NCI-H1092 (cell line): ENCODE data around the gene DHCR24.

ENCODE experiments used
- DNase-seq: peaks from one replicate; lab custom pipeline; 2025; lab: John Stamatoyannopoulos, UW

Gene DHCR24

DNA sequence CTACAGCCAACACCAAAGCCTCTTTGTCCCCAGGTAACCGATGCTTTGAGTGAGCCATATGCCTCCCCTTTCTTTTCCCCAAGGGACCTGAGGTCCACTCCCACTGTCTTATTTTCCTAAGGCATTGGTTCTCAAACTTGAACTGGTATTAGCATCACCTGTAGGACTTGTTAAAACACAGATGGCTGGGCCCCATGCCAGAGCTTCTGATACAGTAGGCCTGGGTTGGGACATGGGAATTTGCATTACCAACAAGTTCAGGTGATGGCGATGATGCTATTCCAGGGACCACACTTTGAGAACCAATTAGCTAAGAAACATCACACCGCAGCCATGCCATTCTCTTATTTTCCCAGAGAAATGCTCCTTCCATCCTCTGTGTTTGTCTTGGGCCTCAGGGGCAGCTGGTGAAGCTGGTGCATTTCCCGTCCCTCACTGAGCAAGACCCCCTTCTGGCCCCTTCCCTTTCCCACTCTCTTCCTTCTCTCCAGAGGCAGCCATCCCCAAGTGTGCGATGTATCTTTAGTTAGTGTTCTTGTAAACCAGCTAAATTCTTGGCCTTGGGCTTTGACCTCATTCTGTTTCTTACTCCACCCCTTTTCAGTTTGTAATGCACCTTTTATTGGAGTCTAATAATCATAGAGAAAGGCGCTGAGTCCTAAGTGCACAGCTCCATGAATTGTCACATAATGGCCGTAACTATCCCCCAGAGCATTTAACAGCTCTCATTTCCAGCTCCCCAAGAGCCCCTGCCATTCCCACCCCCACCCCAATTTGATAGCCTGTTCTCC, 71.7 kb downstream of the DHCR24 start:
- no peak for DNase-seq

DNA sequence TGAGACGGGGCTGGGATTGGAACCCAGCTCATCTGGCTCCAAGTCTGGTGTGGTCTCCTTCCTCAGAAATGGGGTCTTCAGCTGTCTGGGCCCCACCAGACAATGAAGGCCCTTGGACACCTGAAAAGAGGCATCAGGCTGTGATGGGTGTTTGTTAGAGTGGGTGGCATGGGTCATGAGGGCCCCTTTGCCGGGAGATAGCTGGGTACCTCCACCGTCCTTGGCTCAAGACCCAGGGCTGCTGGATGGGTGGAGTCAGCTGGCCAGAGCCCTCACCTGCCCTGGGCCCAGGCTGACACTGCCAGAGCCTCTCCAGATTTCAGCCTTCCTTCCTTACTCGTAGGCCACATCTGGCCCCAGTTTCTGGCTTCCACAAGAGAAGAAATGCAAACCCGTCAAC, 72.4 kb downstream of the DHCR24 start:
- DNase-seq: no peak

DNA sequence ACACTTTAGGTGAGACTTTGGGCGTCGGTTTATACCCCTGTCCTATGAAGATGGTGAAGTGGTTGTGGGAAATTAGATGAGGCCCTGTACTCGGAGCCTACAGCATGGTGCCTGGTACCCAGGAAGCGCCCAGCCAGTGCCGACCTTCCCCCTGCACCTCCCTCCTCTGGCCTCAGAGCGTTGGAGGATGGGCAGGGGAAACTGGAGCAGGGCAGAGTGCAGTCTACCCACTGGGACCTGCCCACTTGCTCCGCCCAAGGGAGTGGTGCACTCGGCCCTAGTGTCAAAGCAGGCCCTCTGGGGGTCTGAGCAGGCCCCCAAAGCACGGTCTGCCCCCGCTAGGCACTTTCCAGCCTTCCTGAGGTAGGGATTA, 72.9 kb downstream of the DHCR24 start:
- no peak for DNase-seq

DNA sequence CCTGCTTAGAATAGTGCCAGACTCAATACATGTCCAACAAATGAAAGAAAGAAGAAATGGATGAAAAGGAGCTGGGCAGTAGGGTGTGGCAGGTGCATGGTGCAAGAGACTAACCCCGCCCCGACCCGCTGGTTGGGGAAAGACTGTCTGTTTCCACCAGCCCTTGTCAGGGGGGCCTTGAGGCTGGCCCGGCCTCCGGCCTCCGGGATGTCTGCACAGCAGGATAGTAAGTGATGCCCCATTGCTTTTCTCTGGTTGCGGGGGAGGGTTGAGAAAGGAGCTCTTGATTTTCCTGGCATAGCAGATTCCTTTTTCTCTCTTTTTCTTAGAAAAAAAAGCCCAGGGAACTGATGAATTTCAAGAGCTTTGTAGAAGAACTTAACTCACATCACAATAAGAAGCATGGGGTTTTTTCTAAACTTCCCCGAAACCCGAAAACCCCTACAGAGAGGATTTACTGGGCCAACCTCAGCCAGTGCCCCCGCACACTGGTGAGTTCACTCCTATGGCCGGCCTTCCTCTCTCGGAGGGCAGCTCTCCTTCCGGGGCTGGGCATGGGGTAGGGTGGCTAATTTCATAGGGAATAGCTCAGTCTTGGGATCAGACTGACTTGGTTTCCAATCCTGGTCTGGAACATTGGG, 73.4 kb downstream of the DHCR24 start:
- no peak for DNase-seq

DNA sequence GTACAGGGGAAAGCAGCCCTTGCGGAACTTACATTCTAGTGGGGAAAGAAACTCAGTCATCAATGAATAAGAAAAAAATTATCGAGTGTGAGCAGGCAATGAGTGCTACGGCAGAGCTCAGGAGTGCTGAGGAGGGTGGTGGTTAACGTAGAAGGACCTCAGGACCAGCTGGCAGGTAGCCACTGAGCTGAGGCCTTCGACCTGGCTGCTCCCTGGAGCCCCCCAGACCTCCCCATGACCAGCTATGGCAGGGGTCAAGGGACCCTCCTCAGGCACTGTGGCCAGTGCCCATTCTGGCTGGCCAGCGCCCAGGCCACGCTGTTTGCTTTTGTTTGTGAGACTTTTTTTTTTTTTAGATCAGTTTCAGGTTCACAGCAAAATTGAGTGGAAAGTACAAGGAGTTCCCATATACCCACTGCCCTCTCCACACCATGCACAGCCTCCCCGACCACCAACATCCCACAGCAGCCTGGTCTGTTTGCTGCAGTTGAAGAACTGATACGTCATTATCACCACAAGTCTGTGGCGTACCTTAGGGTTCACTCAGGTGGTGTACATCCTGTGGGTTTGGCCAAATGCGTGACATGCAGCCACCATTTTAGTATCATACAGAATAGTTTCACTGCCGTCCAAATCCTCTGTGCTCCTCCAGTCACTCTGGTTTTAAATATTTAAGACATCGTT, 74.1 kb downstream of the DHCR24 start:
- no peak for DNase-seq

DNA sequence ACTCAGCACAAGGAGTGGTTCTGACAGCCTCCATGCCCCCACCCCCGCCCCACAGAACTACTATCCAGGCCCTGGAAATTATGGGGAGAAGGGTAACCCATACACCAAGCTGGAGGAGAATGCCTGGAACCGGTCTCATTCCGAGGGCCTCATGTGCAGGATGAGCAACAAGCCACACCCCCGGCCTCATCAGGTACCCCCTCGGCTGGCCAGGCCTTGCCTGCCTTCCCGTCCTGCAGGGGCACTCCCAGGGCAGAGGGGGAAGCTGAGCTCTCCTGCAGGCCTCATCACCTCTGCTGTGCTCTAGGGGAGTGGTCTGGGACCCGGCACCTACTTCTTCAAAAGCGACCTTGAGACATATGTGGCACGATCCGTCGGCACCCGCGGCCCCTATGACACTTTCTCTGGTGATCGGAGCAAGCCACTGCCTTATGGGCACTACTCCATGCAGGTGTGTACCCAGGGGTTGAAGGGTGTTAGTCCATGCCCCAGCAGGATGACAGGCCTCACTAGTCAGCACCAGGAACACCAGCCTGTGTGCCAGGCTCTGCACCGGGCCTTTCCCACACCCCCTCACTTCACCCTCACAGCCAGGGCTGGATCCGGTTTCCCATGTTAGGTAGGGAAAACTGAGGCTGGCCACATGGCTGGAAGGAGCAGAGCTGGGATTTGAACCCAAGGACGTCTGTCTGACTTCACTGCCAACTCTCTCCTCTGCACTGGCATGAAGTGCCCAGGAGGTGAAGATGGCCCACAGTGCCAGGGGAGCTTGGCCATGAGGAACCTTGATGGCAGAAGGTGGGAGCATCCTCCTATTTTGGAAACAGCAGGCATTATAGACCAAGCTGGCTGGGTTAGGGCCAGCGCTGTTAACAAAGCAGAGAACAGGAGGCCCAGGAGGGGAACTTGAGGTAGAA, 75.0 kb downstream of the DHCR24 start:
- DNase-seq: no peak

GRCh38 chr1:54811066-54811465, 75.9 kb downstream of the DHCR24 start:
- DNase-seq: no peak

GRCh38 chr1:54810153-54810942, 76.6 kb downstream of the DHCR24 start:
- DNase-seq: peak; percentile 8

DNA sequence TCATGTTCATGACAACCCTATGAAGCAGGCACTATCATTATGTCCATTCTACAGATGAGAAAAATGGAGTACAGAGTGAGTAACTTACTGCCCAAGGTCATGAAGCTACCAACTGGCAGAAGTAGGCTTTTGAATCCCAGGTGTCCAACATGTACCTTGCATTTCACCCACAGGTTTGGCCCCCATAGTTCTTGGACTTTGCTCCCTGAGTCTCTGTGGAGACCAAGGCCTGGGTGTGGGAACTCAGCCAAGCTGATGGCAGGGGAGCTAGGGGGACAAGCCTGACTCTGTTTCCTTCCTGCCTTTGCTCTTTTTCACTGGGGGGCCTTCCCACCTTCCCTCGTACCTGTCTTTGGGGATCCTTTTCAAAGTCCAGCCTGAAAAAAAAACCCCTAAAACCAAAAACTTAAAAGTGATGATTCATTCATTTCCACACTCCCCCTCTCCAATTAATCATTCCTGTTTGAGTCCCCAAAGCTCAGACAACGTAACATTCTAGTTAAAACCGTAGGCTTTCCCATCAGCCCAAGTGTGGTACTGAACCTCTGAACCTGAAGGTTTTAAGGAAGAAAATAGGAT, 77.4 kb downstream of the DHCR24 start:
- DNase-seq: no peak

DNA sequence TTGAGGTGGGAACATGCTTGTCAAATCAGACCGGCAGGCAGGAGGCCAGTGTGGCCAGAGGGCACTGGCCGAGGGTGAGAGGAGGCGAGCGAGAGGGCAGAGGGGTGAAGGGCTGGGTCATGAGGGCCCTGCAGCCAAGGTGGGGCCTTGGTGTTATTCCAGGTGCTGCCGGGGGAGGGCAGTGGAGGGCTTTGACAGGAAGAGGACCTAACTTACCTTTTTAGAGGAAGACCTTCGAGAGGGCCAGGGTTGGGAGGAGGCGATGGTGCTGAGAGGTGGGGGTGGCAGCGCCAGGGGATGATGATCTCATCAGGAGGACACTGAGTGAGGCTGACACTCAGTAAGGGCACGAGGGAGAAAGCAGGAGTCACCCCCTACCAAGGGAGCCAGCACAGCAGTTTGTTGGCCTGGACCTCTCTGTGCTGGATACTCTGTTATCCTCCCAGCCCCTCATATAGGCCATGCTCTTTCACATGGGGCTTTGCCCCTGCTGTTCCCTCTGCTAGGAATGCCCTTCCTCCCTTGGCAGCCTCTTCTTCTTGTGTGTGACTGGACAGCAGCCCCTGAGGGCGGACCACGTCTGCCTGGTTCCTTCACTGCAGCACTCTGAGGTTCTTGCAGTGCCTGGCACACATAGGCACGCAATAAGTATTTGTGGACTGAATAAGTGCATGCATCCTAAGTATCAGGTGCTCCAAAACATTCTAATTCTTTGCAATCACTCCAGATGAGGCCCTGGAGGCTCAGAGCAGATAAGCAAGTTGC, 78.4 kb downstream of the DHCR24 start:
- no peak for DNase-seq

DNA sequence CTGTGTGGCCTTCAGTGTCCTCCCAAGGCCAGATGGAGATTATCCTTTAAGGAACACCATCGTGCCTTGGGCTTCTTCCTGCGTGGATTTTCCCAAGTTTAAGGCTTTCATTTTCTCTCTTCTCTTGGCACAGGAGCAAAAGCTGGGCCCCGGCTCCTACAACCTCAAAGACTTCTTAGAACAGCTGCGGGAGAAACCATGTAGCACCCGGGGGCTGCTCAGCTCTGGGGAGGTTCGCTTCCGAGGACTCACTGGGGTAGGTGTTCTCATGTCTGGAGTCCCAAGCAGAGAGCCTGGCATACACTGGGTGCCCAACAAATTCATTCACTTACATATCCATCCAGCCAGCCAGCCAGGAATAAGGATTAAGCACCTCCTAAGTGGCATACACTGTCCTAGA, 79.2 kb downstream of the DHCR24 start:
- DNase-seq: no peak

GRCh38 chr1:54806931-54807611, 79.9 kb downstream of the DHCR24 start:
- DNase-seq: no peak

- no peak for DNase-seq
Observed at GRCh38 chr1:54805981-54806381, 81.0 kb downstream of the DHCR24 start.

DNA sequence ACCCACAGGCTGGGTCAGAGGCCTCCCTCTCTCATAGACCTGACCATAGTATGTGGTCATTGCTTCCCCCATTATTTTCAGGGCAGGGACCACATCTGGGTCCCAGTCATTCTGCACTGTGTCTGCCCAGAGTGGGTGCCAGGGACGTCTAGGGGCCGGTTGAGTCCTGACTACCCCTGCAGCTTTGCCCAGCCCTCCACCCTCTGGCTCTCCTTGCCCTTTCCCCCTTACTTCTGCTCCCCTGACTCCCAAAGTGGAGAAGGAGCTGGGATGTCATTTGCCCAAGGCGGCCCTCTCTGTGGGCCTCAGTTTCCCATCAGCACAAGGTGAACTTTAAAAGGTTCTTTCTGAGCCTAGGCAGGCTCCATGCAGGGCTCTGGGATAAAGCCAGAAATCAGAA, 81.5 kb downstream of the DHCR24 start:
- no peak for DNase-seq

GRCh38 chr1:54804471-54805132, 82.4 kb downstream of the DHCR24 start:
- DNase-seq: no peak

DNA sequence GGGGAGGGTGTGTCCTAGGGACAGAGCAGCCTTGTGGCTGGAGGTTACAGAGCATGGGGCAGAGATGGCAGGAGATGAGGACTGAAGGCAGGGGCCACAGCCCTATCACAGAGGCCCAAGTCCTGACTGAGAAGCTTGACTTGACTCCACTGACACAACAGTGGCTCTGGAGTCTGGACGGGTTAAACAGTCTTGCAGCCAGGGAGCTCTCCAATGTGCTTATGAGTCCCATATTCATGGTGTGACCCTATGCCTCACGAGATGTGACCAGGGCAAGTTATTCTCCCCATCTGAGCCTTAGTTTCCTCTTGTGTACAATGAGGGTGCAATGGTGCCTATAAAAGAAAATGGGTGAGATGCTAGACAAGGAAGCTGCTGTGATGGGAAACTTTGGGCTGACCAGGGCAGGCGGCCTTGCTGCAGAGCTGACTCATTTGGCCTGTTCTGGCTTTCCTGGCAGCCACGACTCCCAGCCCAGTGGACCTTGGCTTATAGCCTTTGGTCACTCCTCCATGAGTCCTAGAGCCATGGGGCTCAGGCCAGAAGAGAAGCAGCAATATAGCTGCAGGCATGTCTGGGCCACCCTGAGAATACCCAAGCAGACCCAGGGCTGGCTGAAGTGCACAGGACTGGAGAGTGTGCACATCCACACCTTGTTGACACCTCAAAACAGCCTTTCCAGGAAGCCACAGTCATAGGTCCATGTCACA, 83.1 kb downstream of the DHCR24 start:
- no peak for DNase-seq

GRCh38 chr1:54800899-54801759, 85.9 kb downstream of the DHCR24 start, which contains the start of gene TTC22:
TTC22 (minus strand) TSS chr1:54801323; CDS start chr1:54801163, 160 bp downstream.
- no peak for DNase-seq
